ENCODE results near the gene CEMIP2.
A peak's percentile ranks its signal among the peaks of the same experiment; 100 is the strongest.
"Not testable (repeated sequence)": the region's sequence is repeated elsewhere in the genome, so short reads cannot be mapped to it uniquely, and the experiment has no call there.

The CEMIP2 gene

DNA sequence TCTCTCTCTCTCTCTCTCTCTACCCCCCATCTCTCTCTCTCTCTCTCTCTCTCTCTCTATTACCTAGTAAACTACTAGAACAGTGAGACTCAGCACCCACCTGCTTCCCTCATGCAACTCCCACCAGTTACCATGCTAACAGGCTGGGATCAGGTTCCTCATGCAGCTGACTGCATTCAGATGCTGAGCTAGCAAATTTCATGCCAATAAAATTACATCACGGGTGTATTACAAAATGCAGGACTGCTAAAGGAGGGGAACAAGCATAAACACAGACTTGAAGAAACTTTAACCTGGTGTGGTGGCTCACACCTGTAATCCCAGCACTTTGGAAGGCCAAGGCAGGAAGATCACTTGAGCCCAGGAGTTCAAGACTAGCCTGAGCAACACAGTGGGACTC, 76.0 kb downstream of the CEMIP2 start:
- Histone ChIP-seq H3K9ac (ENCODE audit: low read length) (no peak overlapping the region), H3K4ac (ENCODE audit: low read depth, low read length) (no peak overlapping the region), H3K23ac (ENCODE audit: low read length) (no peak overlapping the region), H3K4me3 (ENCODE audit: low read depth, low read length) (no peak overlapping the region), H2AFZ (ENCODE audit: insufficient read depth, low read length, poor library complexity) (no peak overlapping the region), H2BK5ac (ENCODE audit: low read depth, low read length, poor library complexity) (no peak overlapping the region), H4K12ac (ENCODE audit: low read depth, low read length) (no peak overlapping the region), H3K79me2 (ENCODE audit: control insufficient read depth, insufficient read depth, low read length, poor library complexity) (no peaks in the 10 kb centered on the region), H3K79me1 (ENCODE audit: low read length) (no peaks in the 10 kb centered on the region), H3K4me1 (ENCODE audit: control insufficient read depth in 1 of 2, insufficient read depth in 2 of 2, low read length in 2 of 2) (peaks cover 0 to 3% of the 10 kb centered on the region in 2 experiments), H3K4me2 (ENCODE audit: low read length) (no peak overlapping the region), H2AK5ac (ENCODE audit: low read length) (no peak overlapping the region), H2BK12ac (ENCODE audit: low read length) (no peak overlapping the region), H4K8ac (ENCODE audit: low read depth, low read length) (no peak overlapping the region), H3K36me3 (ENCODE audit: control insufficient read depth in 1 of 2, insufficient read depth in 2 of 2, low read length in 2 of 2) (peaks cover 39 to 61% of the 10 kb centered on the region in 2 experiments), H3K18ac (ENCODE audit: low read length) (no peak overlapping the region), H3K14ac (ENCODE audit: low read length) (no peak overlapping the region), H3K27me3 (ENCODE audit: insufficient read depth, low read length) (no peaks in the 10 kb centered on the region), H3K27ac (ENCODE audit: low read depth, low read length) (no peak overlapping the region), H2BK120ac (ENCODE audit: insufficient read depth, low read length, poor library complexity) (no peak overlapping the region), H3K9me3 (ENCODE audit: insufficient read depth, low read depth, low read length) (no peaks in the 10 kb centered on the region), H4K91ac (ENCODE audit: low read depth, low read length) (no peak overlapping the region)
- no CpG with 5 or more reads among the region's 1 CpG for WGBS (ENCODE audit: extremely low coverage, insufficient coverage, insufficient read length)
- DNase-seq: no peak

DNA sequence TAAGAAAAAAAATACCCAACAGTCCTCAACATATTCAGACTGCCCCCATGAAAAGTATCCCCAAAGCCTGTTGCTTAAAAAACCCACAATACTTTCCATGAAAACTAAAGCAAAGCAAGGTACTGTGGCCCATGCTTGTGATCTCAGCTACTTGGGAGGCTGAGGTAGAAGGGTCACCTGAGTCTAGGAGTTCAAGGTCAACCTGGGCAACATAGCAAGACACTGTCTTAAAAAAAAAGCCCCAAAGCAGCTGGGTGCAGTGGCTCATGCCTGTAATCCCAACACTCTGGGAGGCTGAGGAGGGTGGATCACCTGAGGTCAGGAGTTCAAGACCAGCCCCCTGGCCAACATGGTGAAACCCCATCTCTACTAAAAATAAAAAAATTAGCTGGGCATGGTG, 76.7 kb downstream of the CEMIP2 start:
- H3K4me1 ChIP-seq (ENCODE audit: control insufficient read depth in 1 of 2, insufficient read depth in 2 of 2, low read length in 2 of 2); H2BK5ac ChIP-seq (ENCODE audit: low read depth, low read length, poor library complexity); H3K9ac ChIP-seq (ENCODE audit: low read length); H3K18ac ChIP-seq (ENCODE audit: low read length); H3K27me3 ChIP-seq (ENCODE audit: insufficient read depth, low read length); H4K8ac ChIP-seq (ENCODE audit: low read depth, low read length); H2AK5ac ChIP-seq (ENCODE audit: low read length); H3K14ac ChIP-seq (ENCODE audit: low read length); H3K4me3 ChIP-seq (ENCODE audit: low read depth, low read length); H4K91ac ChIP-seq (ENCODE audit: low read depth, low read length); H2AFZ ChIP-seq (ENCODE audit: insufficient read depth, low read length, poor library complexity); H4K12ac ChIP-seq (ENCODE audit: low read depth, low read length); H3K9me3 ChIP-seq (ENCODE audit: insufficient read depth, low read depth, low read length); DNase-seq; H3K79me2 ChIP-seq (ENCODE audit: control insufficient read depth, insufficient read depth, low read length, poor library complexity); H3K4me2 ChIP-seq (ENCODE audit: low read length); H3K79me1 ChIP-seq (ENCODE audit: low read length); H3K23ac ChIP-seq (ENCODE audit: low read length); H2BK120ac ChIP-seq (ENCODE audit: insufficient read depth, low read length, poor library complexity); H3K4ac ChIP-seq (ENCODE audit: low read depth, low read length); H3K27ac ChIP-seq (ENCODE audit: low read depth, low read length); H2BK12ac ChIP-seq (ENCODE audit: low read length): not testable (repeated sequence)
- peaks cover 36 to 57% of the 10 kb centered on the region in 2 experiments for H3K36me3 ChIP-seq (ENCODE audit: control insufficient read depth in 1 of 2, insufficient read depth in 2 of 2, low read length in 2 of 2)

GRCh38 chr9:71690689-71691435, 77.5 kb downstream of the CEMIP2 start:
- no peak overlapping the region for H2AFZ ChIP-seq (ENCODE audit: insufficient read depth, low read length, poor library complexity)
- H2BK12ac ChIP-seq (ENCODE audit: low read length): no peak overlapping the region
- no peaks in the 10 kb centered on the region for H3K27me3 ChIP-seq (ENCODE audit: insufficient read depth, low read length)
- no peak overlapping the region for H3K9ac ChIP-seq (ENCODE audit: low read length)
- H3K79me1 ChIP-seq (ENCODE audit: low read length): no peaks in the 10 kb centered on the region
- H3K4me1 ChIP-seq (ENCODE audit: control insufficient read depth in 1 of 2, insufficient read depth in 2 of 2, low read length in 2 of 2): peaks cover 0 to 3% of the 10 kb centered on the region in 2 experiments
- peak; percentile 27 to 64 for DNase-seq
- no peak overlapping the region for H2BK120ac ChIP-seq (ENCODE audit: insufficient read depth, low read length, poor library complexity)
- H3K4ac ChIP-seq (ENCODE audit: low read depth, low read length): no peak overlapping the region
- H3K9me3 ChIP-seq (ENCODE audit: insufficient read depth, low read depth, low read length): no peaks in the 10 kb centered on the region
- H3K27ac ChIP-seq (ENCODE audit: low read depth, low read length): no peak overlapping the region
- peaks cover 36 to 57% of the 10 kb centered on the region in 2 experiments for H3K36me3 ChIP-seq (ENCODE audit: control insufficient read depth in 1 of 2, insufficient read depth in 2 of 2, low read length in 2 of 2)
- no peak overlapping the region for H3K23ac ChIP-seq (ENCODE audit: low read length)
- H2BK5ac ChIP-seq (ENCODE audit: low read depth, low read length, poor library complexity): no peak overlapping the region
- H4K8ac ChIP-seq (ENCODE audit: low read depth, low read length): no peak overlapping the region
- H3K79me2 ChIP-seq (ENCODE audit: control insufficient read depth, insufficient read depth, low read length, poor library complexity): no peaks in the 10 kb centered on the region
- H3K4me2 ChIP-seq (ENCODE audit: low read length): no peak overlapping the region
- H4K91ac ChIP-seq (ENCODE audit: low read depth, low read length): no peak overlapping the region
- no peak overlapping the region for H3K14ac ChIP-seq (ENCODE audit: low read length)
- WGBS (ENCODE audit: extremely low coverage, insufficient coverage, insufficient read length): no CpG with 5 or more reads among the region's 6 CpGs
- H2AK5ac ChIP-seq (ENCODE audit: low read length): no peak overlapping the region
- H3K4me3 ChIP-seq (ENCODE audit: low read depth, low read length): no peak overlapping the region
- no peak overlapping the region for H3K18ac ChIP-seq (ENCODE audit: low read length)
- no peak overlapping the region for H4K12ac ChIP-seq (ENCODE audit: low read depth, low read length)

DNA sequence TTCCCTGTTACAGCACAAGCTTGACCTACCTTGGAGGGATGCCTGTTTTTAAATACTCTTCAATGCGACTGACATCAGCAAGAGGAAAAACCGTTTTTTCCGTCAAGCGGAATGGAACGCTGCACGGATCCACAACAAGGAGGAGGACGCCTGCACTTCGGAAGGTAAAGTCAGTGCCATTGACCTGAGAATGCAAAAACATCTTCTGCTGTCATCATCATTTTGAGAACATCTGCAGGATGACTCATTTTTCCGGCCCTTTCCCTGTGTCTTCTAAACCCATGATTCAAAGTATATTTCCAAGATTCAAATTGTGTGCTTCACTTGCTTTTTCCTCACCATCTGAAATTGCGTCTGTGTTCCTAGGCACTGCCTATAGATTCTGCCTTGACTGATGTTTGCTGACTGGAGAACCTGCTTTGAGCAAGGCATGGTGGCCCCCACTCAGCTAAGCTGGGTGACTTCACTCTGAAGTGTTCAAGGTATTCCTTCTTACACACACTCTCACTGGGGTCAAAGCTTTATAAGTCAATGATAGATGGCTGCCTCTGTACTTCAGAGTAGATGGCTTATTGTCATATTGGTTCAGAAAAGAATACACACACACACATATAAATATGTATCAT, 78.1 kb downstream of the CEMIP2 start:
- H3K79me1 ChIP-seq (ENCODE audit: low read length): no peaks in the 10 kb centered on the region
- peak; percentile 46 to 73 for DNase-seq
- H3K79me2 ChIP-seq (ENCODE audit: control insufficient read depth, insufficient read depth, low read length, poor library complexity): no peaks in the 10 kb centered on the region
- H2BK5ac ChIP-seq (ENCODE audit: low read depth, low read length, poor library complexity): no peak overlapping the region
- H3K4me2 ChIP-seq (ENCODE audit: low read length): no peak overlapping the region
- no peak overlapping the region for H3K9ac ChIP-seq (ENCODE audit: low read length)
- H3K36me3 ChIP-seq (ENCODE audit: control insufficient read depth in 1 of 2, insufficient read depth in 2 of 2, low read length in 2 of 2): peaks cover 36 to 55% of the 10 kb centered on the region in 2 experiments
- H4K91ac ChIP-seq (ENCODE audit: low read depth, low read length): no peak overlapping the region
- no peak overlapping the region for H3K27ac ChIP-seq (ENCODE audit: low read depth, low read length)
- H3K27me3 ChIP-seq (ENCODE audit: insufficient read depth, low read length): no peaks in the 10 kb centered on the region
- H2BK12ac ChIP-seq (ENCODE audit: low read length): no peak overlapping the region
- H2BK120ac ChIP-seq (ENCODE audit: insufficient read depth, low read length, poor library complexity): no peak overlapping the region
- H3K18ac ChIP-seq (ENCODE audit: low read length): no peak overlapping the region
- H3K23ac ChIP-seq (ENCODE audit: low read length): no peak overlapping the region
- H2AFZ ChIP-seq (ENCODE audit: insufficient read depth, low read length, poor library complexity): no peak overlapping the region
- H3K4me1 ChIP-seq (ENCODE audit: control insufficient read depth in 1 of 2, insufficient read depth in 2 of 2, low read length in 2 of 2): peaks cover 0 to 3% of the 10 kb centered on the region in 2 experiments
- no peak overlapping the region for H3K4ac ChIP-seq (ENCODE audit: low read depth, low read length)
- H4K12ac ChIP-seq (ENCODE audit: low read depth, low read length): no peak overlapping the region
- H2AK5ac ChIP-seq (ENCODE audit: low read length): no peak overlapping the region
- no peak overlapping the region for H4K8ac ChIP-seq (ENCODE audit: low read depth, low read length)
- no peak overlapping the region for H3K14ac ChIP-seq (ENCODE audit: low read length)
- H3K4me3 ChIP-seq (ENCODE audit: low read depth, low read length): no peak overlapping the region
- no peaks in the 10 kb centered on the region for H3K9me3 ChIP-seq (ENCODE audit: insufficient read depth, low read depth, low read length)
- WGBS (ENCODE audit: extremely low coverage, insufficient coverage, insufficient read length): no CpG with 5 or more reads among the region's 10 CpGs

Data from trophoblast cell (in vitro differentiated cells and primary cell).